Embryonic facial prominence (tissue), 1 donor: ENCODE data around the gene CUBN.

Experiments used
- DNase-seq: peaks from one replicate; pipeline ENCODE4 v3.0.0-alpha.2; 2016; ENCODE audit errors: extremely low spot score

CUBN gene

GRCh38 chr10:16919121-16919982 is 210.3 kb downstream of the CUBN start:
- no peak for DNase-seq

- no peak for DNase-seq
These were observed 213.1 kb downstream of the CUBN start for GRCh38 chr10:16916496-16916895.

DNA sequence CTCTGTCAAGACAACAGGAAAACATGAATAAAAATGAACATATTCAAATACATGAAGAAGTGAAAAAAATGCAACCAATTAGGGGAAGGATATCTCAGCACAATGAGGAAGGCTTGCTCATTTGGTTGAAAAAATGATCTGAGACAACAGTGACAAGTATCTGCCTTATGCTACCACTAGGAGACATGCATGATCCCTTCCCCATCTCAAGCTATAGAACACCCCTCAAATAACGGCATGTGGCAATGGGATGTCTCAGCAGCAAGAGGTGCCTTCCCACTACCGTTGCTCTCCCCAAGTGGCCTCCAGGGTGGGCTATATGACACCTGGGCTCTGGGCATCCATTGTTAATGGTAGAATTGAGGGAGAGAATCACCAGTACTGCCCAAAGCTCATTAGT is 214.3 kb downstream of the CUBN start:
- no peak for DNase-seq

GRCh38 chr10:16913266-16913665 is 216.3 kb downstream of the CUBN start:
- DNase-seq, result no peak

DNA sequence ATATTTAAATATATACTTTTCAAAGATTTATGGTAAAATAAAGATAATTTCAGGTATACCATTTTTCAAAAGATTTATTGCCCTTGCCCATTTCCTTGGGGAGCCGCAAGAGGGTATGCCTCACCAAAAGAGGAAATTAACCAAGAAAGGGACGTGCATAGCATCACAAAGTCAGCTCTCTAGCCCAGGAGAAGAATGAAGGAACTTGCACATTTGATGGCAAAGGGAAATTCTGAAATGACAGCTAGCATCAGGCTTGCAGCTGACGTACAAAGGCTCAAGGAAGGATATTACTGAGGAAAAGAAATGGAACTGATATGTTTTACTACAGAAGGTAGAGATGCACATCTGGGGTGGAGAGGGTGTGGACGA is 218.8 kb downstream of the CUBN start:
- no peak for DNase-seq

- DNase-seq, result no peak
These were observed 219.4 kb downstream of the CUBN start for GRCh38 chr10:16909961-16910792.

DNA sequence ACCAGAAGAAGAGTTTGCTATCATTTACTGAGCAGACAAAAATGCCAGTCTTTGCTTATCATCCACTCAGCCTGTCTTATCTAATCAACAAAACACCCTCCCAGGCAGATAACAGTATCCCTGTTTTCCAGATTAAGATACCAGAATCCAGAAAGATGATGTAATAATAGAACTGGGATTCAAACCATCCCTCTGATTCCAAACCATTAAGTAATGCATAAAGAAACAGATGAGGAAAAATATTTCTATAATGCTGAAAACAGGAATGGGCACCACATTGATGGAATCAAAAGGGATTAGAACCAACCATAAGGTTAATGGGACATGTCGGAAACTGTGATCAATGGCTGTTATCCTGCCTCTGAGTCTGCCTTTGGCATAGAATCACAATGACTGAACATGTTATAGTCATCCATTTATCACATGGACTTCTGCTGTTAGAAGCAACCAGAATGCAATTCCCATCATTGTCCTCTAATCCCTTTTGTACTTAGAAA is 220.3 kb downstream of the CUBN start:
- DNase-seq, result no peak

- no peak for DNase-seq
These were observed 221.9 kb downstream of the CUBN start for GRCh38 chr10:16907687-16908086.

GRCh38 chr10:16905320-16905719 is 224.3 kb downstream of the CUBN start:
- DNase-seq, result peak; percentile 73

DNA sequence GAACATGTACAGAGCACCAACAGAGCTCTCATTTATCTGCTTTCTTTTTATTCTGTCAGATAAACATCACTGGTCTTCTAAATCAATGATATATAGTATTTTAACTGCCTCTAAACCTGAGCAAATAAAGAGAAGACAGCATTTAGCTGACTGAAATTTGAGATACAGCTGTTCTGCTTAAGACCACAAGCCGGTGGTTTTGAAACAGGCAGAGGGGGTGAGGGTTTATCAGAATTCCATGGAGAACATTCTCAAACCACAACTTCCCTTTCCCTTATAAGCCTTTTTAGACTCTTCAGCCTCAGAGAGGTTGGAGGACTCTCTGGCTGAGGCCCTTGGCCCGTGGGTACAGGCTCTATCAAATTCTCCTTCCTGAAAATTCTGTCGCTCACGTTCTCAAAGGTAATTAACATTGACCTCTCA is 225.0 kb downstream of the CUBN start:
- DNase-seq, result peak; percentile 62

DNA sequence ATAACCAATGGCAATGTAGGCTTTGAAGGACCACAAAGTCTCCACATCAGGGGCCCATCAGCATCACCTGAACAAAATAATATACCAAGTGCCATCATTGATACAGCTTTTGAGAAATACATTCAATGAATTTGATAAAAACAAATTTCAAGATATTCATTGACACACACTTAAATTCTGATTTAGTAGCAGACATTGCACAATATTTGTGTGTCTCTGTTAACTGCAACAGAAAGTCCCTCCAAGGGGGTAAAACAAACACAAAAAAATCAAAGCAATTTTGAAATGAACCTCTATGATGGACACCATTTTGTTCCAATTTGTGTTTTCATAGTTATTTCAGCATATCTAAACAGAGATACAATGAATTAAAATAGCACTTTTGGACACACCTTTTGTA is 225.6 kb downstream of the CUBN start:
- no peak for DNase-seq

DNA sequence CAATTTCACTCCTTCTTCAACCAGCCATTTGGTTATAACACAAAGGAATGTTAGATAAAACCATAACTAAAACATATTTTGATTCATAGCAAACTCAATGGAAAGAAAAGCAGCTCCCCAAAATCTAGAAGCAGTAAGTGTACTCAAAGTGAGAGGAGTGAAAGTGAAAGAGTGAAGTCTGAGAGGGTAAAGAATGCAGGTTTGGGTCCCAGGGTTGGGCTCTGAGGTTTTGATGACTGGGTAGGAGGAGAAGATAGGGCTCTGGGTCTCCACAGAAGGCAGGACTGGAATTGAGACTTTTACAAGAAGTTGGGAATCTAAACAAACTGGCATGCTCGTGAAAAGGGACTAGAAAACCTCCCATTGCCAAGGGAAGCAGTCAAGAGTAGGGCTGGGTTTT is 227.0 kb downstream of the CUBN start:
- no peak for DNase-seq

DNA sequence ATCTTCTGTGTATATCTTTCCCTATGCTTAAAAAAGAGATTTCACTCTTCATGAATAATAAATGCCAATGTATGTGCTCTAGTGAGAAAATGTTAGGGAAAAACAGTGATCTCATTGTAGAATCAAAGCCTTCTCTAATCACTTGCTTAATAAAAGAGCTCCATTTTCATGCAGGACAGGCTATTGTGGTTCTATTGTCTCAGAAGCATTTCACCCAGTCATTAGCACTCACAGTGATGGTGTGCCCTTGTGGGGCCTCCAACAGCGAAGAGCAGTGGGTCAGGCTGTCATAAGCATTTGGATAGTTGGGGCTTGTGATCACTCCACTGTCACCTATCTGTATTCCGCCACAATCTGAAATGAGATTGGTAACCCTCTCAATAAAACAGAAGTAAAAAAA is 228.5 kb downstream of the CUBN start:
- DNase-seq, result no peak

- no peak for DNase-seq
These were observed 232.6 kb downstream of the CUBN start for GRCh38 chr10:16896993-16897392.

- DNase-seq, result no peak
These were observed 234.8 kb downstream of the CUBN start for GRCh38 chr10:16894821-16895220.

DNA sequence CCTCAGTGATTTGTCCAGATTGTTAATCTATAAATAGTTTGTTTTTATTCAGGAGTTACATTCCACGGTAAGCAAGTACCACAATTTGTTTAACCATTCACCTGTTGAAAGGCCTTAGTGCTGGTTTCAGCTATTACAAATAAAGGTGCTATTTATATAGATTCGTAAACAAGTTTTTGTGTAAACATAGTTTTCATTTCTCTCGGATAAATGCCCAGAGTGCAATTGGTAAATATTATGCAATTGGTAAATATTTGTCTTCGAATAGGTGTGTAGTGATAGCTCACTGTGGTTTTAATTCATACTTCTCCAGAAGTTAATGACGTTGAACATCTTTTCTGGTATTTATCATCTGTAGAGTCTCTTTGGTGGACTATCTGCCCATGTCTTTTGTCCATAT is 235.9 kb downstream of the CUBN start:
- DNase-seq, result no peak

DNA sequence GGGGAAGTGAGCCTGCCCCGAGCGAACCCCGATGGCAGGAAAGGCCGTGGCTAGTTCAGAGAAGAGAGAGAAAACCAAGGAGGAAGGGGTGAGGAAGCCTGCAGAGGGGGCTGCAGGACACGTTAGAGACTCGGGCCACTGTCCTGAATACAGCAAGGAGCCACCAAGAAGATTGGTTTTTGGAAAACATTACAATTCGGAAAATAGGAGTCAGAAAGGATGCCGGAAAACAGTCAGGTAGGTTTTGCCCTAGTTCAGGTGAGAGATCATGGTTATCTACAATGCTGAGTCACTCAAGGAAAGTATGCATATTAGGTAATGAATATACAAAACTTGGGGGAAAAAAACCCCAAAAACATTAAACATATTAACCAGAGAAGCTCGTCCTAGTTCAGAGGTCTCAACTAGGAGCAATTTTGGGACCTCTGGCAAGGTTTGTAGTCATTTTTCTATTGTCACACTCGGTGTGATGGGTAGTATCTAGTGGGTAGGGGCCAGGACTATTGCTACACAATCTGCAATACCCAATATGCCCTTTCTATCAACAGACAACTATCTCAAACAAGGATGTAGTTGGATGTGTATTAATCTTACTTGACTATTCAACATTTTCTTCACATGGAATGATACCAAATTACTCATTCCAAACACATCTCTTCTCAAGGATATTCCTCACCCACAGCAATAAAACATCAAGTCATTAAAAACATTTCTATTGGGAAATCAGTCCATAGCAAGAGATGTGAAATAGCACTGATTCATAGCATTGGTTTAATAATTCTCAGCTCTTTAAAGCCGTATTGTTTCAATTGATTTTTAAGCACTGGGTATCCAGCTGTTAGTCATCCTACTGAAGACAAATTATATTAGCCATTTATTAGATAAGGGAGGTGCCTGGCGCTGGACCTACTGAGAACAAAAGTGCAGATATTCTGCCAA is 238.0 kb downstream of the CUBN start:
- DNase-seq, result no peak

DNA sequence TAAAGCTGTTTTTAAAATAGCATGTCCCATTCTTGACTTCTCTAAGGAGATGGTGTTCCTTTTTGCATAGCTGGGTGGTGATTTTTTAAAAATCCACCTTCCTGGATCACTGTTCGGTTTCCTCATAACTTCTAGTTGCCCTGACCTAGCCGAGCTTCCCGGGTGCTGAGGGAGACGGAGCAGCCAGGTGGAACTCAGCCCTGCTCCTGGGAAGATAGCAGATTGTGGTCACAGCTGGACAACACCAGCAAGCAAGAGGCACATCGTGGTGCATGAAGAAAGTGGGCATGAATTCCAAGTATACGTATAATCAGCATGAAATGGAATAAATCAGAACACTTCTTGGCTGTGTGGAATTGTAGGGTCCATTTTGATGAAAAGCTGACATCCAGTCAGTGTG is 238.9 kb downstream of the CUBN start:
- DNase-seq, result no peak

DNA sequence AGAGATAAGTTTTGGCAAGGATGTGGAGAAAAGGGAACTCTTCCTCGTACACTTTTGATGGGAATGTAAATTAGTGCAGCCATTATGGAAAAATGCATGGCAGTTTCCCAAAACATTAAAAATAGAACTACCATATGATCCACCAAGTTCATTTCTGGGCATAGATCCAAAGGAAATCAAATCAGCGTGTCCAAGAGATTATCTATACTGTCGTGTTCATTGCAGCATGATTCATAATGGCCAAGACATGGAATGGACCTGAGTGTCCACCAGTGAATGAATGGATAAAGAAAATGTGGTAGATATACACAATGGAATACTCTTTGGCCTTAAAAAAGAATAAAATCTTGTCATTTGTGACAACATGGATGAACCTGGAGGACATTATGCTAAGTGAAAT is 242.0 kb downstream of the CUBN start:
- DNase-seq, result peak; percentile 23

DNA sequence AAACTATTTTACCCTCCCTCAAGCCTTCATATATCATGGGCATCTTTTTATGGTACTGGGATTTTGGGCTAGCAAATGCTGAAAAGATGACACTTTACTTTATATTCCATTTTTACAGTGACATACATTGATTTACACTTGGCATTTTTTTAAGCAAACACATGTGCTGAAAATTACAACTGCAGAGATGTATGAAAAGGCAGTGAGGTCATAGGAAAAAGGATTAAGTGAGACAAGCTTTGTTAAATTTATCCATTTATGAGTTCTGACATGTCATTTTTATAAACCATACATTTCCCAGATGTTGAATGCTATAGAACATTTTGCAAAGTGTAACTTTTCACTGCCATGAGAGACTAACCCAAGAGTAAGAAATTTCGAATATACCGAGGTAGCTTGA is 243.6 kb downstream of the CUBN start:
- DNase-seq, result peak; percentile 64

GRCh38 chr10:16884497-16884896 is 245.1 kb downstream of the CUBN start:
- DNase-seq, result no peak

DNA sequence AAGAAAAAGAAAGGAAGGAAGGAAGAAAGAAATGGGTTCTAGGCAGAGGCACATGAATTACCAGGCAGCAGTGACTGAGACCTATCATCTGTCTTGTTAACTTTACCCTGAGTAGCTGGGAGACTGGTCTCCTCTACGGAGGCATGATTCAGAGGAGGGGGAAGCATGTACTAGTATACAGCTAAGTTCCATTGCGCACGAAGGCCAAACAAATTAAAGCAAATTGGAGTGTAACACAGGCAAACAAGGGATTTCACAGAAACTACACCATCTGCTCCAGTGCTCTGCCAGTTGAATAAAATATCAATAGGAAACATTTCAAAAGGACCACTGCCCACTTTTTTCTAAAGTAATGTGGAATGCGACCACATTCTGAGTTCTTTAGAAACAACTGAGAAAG is 246.5 kb downstream of the CUBN start:
- DNase-seq, result peak; percentile 41
